Hematopoietic multipotent progenitor cell (in vitro differentiated cells): ENCODE data around the gene CCL7. TPM values are rescaled to one million over a fixed set of nuclear protein-coding genes. Genes with fewer than 3 reads are reported as not detected.
A peak's percentile ranks its signal among the peaks of the same experiment; 100 is the strongest.

Source experiments
- DNase-seq, 3 donors: peaks; one replicate each; pipeline ENCODE4 v3.0.0-alpha.2; 2011 to 2015; ENCODE audit warnings: low read depth in 2 of 3, low spot score in 2 of 3
- total RNA-seq: library from RNA; depleted of rRNA; stranded (reverse); fragments of >200 nt; gene quantifications from one replicate; pipeline ENCODE4 v1.2.3, GENCODE V29; 2012

The CCL7 gene
- total RNA-seq, 1 donor, result not detected

- DNase-seq, result no peak
These were observed 13.6 kb downstream of the CCL7 start for GRCh38 chr17:34283571-34283970.

GRCh38 chr17:34285286-34285792, 15.3 kb downstream of the CCL7 start, which contains the start of gene CCL11:
TSS of gene CCL11 (plus strand) at chr17:34285742. CDS start at chr17:34285809, 67 bp downstream.
- no peak for DNase-seq

GRCh38 chr17:34287875-34288274, 17.9 kb downstream of the CCL7 start:
- no peak for DNase-seq

- no peak for DNase-seq
These were observed 20.6 kb downstream of the CCL7 start for GRCh38 chr17:34290586-34290985.

GRCh38 chr17:34291721-34292348, 21.8 kb downstream of the CCL7 start:
- DNase-seq, result no peak

- DNase-seq, result no peak
These were observed 29.0 kb downstream of the CCL7 start for GRCh38 chr17:34299027-34299426.

- no peak for DNase-seq
These were observed 30.0 kb downstream of the CCL7 start for GRCh38 chr17:34299956-34300577.

- no peak for DNase-seq
These were observed 30.8 kb downstream of the CCL7 start for GRCh38 chr17:34300652-34301370.

GRCh38 chr17:34301986-34302385, 32.0 kb downstream of the CCL7 start:
- DNase-seq, result no peak

- no peak for DNase-seq
These were observed 32.6 kb downstream of the CCL7 start for GRCh38 chr17:34302636-34303035.

- no peak for DNase-seq
These were observed 33.6 kb downstream of the CCL7 start for GRCh38 chr17:34303606-34304005.

- no peak for DNase-seq
These were observed 35.0 kb downstream of the CCL7 start for GRCh38 chr17:34305061-34305460.

- no peak for DNase-seq
These were observed 35.6 kb downstream of the CCL7 start for GRCh38 chr17:34305606-34306005.

GRCh38 chr17:34306466-34306865, 36.4 kb downstream of the CCL7 start:
- DNase-seq, result no peak

- DNase-seq, result peak in 2 of 3 donors; percentile 14 to 29
These were observed 37.1 kb downstream of the CCL7 start for GRCh38 chr17:34307110-34307509.

- DNase-seq, result no peak
These were observed 38.4 kb downstream of the CCL7 start for GRCh38 chr17:34308371-34308770.

GRCh38 chr17:34311291-34311690, 41.3 kb downstream of the CCL7 start:
- no peak for DNase-seq

- DNase-seq, result no peak
These were observed 42.1 kb downstream of the CCL7 start for GRCh38 chr17:34312080-34312479.

GRCh38 chr17:34313164-34313563, 43.1 kb downstream of the CCL7 start:
- DNase-seq, result no peak

GRCh38 chr17:34314279-34314678, 44.3 kb downstream of the CCL7 start:
- DNase-seq, result no peak

GRCh38 chr17:34318474-34318873, 48.5 kb downstream of the CCL7 start:
- DNase-seq, result no peak

GRCh38 chr17:34319039-34319483, 49.0 kb downstream of the CCL7 start, which contains the start of gene CCL8:
TSS of gene CCL8 (plus strand) at chr17:34319435. CDS start at chr17:34319502, 67 bp downstream.
- no peak for DNase-seq
